RWPE2 (cell line): Measurements from ENCODE around the gene SLC13A3.

Experiments used
- ATAC-seq: fragments of 200-7000 bp; cut with Tn5 transposase; 3 replicates; pipeline ENCODE4 v1.9.1; 2021; ENCODE audit warnings: low read depth
- DNase-seq: peaks from one replicate; pipeline ENCODE4 v3.0.0-alpha.2; 2020; ENCODE audit warnings: low spot score
- H3K27ac ChIP-seq: fragments of 450-650 bp; 2 replicates; pipeline ENCODE4 v1.5.1; 2017; ENCODE audit warnings: mild to moderate bottlenecking; ENCODE audit not compliant: poor library complexity, severe bottlenecking
- H3K27me3 ChIP-seq: fragments of 250-450 bp; sonication (Bioruptor Pico); 2 replicates; pipeline ENCODE4 v1.5.1; 2021; ENCODE audit warnings: mild to moderate bottlenecking, moderate library complexity; ENCODE audit not compliant: insufficient read depth, poor library complexity, severe bottlenecking
- H3K36me3 ChIP-seq: fragments of 250-450 bp; sonication (Bioruptor Pico); 2 replicates; pipeline ENCODE4 v1.5.1; 2020; ENCODE audit warnings: low read depth, mild to moderate bottlenecking, moderate library complexity
- H3K4me1 ChIP-seq: fragments of 250-450 bp; sonication (Bioruptor Pico); 2 replicates; pipeline ENCODE4 v1.5.1; 2021; ENCODE audit warnings: mild to moderate bottlenecking, moderate library complexity; ENCODE audit not compliant: insufficient read depth, poor library complexity, severe bottlenecking
- H3K4me3 ChIP-seq: fragments of 250-450 bp; sonication (Bioruptor Pico); 2 replicates; pipeline ENCODE4 v1.5.1; 2021; ENCODE audit warnings: mild to moderate bottlenecking, moderate library complexity; ENCODE audit not compliant: severe bottlenecking
- H3K9me3 ChIP-seq: fragments of 250-450 bp; sonication (Bioruptor Pico); 2 replicates; pipeline ENCODE4 v1.5.1; 2021; ENCODE audit warnings: mild to moderate bottlenecking, moderate library complexity; ENCODE audit not compliant: severe bottlenecking
- CTCF ChIP-seq: fragments of 450-650 bp; IDR thresholded peaks from one replicate; pipeline ENCODE4 v1.5.1; 2017; ENCODE audit warnings: mild to moderate bottlenecking, moderate library complexity; ENCODE audit not compliant: poor library complexity, severe bottlenecking

The SLC13A3 gene

DNA sequence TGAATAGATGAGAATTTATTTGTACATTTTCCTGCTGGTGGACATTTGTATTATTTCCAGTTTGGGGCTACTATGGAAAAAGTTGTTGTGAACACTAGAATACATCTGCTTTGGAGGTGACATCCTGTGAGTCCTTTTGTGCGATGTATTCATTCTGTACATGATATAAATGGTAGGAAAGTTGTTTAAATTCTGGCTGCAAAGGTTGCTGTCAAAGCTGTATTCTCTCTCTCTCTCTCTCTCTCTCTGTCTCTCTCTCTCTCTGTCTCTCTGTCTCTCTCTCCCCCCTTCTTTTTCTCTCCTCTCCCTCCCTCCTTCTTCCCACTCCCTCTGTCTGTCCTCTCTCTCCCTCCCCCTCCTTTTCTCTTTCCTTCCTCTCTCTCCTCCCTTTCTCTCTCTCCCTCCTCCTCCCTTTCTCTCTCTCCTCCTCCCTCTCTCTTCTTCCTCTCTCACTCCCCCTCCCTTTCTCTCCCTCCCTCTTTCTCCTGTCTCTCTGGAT is 25.3 kb downstream of the SLC13A3 start:
- DNase-seq (no peak), ATAC-seq (no peak)
- H3K36me3 ChIP-seq: no peaks in the 10 kb centered on the region
- H3K4me1 ChIP-seq: peaks cover 3% of the 10 kb centered on the region
- H3K9me3 ChIP-seq: peaks cover 8% of the 10 kb centered on the region
- no peak overlapping the region for H3K4me3 ChIP-seq
- no peaks in the 10 kb centered on the region for H3K27me3 ChIP-seq
- H3K27ac ChIP-seq: no peak overlapping the region
- TF ChIP-seq CTCF: no peak

- H3K4me3 ChIP-seq: no peak overlapping the region
- peaks cover 3% of the 10 kb centered on the region for H3K4me1 ChIP-seq
- peaks cover 8% of the 10 kb centered on the region for H3K9me3 ChIP-seq
- no peak for TF ChIP-seq CTCF
- no peak for ATAC-seq
- no peak overlapping the region for H3K27ac ChIP-seq
- H3K27me3 ChIP-seq: no peaks in the 10 kb centered on the region
- no peak for DNase-seq
- H3K36me3 ChIP-seq: no peaks in the 10 kb centered on the region
Observed at GRCh38 chr20:46624946-46625345, 26.3 kb downstream of the SLC13A3 start.

GRCh38 chr20:46622165-46622564 is 29.1 kb downstream of the SLC13A3 start:
- TF ChIP-seq CTCF: no peak
- no peaks in the 10 kb centered on the region for H3K36me3 ChIP-seq
- H3K9me3 ChIP-seq: no peaks in the 10 kb centered on the region
- no peak for DNase-seq
- no peak overlapping the region for H3K4me3 ChIP-seq
- no peaks in the 10 kb centered on the region for H3K27me3 ChIP-seq
- no peak overlapping the region for H3K27ac ChIP-seq
- H3K4me1 ChIP-seq: peaks cover 3% of the 10 kb centered on the region
- ATAC-seq: no peak

DNA sequence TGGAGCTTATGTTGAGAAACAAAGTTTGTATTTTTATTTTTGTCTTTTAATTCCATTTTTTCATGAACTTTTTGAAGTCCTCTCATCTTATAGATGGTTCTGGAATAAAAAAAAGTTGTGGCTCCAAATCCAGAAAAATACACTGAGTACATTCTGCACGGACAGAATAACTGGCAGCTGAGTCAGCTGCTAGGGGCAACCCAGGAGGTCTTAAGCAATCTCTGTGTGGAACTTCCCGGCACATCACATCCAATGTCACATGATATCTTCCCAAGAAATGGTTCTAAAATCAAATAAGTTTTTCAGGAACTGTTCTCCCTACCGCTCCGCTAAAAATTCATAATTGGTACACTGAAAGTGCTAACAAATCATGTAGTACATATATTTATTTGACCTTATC is 29.8 kb downstream of the SLC13A3 start:
- Histone ChIP-seq H3K27ac (no peak overlapping the region), H3K36me3 (no peaks in the 10 kb centered on the region), H3K9me3 (no peaks in the 10 kb centered on the region), H3K4me3 (no peak overlapping the region), H3K27me3 (no peaks in the 10 kb centered on the region), H3K4me1 (peaks cover 3% of the 10 kb centered on the region)
- no peak for TF ChIP-seq CTCF
- DNase-seq (no peak), ATAC-seq (0 out of 3 replicates have a peak, but pooled peaks have one; percentile 48)

- no peak for TF ChIP-seq CTCF
- peaks cover 3% of the 10 kb centered on the region for H3K4me1 ChIP-seq
- no peak for ATAC-seq
Observed at GRCh38 chr20:46619445-46619844, 31.8 kb downstream of the SLC13A3 start.

More at GRCh38 chr20:46619445-46619844, 31.8 kb downstream of the SLC13A3 start:
- no peak for DNase-seq
- Histone ChIP-seq H3K27ac (no peak overlapping the region), H3K9me3 (no peaks in the 10 kb centered on the region), H3K27me3 (no peaks in the 10 kb centered on the region), H3K4me3 (no peak overlapping the region), H3K36me3 (no peaks in the 10 kb centered on the region)
